HG03460 (cell line): ENCODE measurements around the gene ASCC1.

Source experiments
- ATAC-seq: cut with Tn5 transposase; IDR thresholded peaks from one replicate; pipeline ENCODE4 v1.9.1; 2021; ENCODE audit not compliant: unreplicated experiment

ASCC1 gene

DNA sequence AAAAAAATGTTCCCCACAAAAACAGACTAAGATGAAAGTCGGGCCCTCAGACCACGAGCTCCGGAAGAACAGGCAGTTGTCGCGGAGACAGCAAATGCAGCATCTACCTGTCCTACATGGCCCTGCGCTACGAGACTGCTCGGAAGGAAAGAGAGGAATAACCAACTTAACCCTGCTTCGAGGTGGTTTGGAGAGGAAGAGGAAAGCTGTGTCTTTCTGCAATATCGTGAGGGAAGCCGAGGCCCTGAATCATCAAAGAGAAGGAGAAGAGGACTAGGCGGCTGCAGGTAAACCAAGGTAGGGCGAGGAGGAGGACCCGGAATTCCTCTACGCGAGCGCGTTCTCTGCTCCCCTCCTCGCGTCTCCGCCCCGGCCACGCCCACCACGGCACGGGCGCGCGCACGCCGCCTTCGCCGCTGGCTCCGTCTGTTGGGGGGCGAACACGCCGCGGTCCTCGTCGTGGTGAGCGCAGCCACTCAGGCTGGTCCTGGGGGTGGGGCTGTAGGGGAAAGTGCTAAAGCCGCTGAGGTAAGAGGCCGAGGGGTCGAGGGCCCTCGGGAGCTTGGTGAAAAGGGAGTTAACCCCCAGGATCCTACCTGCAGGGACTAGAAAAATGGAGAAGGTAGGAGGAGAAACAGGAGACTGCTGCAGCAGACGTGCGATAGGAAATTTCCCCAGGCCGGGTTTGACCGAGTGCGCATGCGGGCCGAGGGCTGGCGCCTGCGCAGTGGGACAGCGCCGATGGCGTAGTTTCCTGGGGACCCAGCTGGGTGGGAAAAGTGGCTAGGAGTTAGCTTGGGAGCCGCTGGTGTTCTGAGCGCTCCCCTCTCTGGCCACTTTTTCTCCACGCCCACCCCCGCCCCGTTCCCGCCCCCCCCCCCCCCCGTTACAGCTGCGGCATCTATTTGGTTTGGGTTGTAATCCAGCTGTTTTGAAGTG, at the start of gene ASCC1, which contains the start of gene ANAPC16:
Gene ASCC1, minus strand, starts transcription at position 666 of the 939 bp plus-strand sequence. CDS start 2,978 bp downstream, outside the sequence.
Gene ANAPC16, plus strand, starts transcription at position 402 of the 939 bp plus-strand sequence. CDS start 7,903 bp downstream, outside the sequence.
- peak; percentile 79 for ATAC-seq

DNA sequence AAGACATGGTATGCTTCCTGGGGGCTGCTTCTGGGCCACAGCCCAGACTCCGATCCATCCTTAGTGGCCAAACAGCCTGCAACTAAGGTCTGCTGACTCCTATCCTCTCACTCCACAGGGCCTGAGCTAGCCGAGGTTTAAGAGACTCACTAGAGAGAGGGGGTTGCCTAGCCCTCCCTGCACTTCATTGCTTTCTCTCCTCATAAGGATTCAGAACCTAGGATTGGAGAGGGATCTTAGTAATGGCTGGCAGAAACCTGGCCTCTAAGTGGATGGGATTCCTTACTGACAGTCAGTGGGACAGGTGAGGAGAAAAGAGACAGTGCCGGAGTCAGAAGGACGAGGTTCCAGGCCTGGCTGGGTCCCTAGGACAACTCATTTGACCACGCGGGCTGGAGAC, 49.4 kb upstream of the ASCC1 start:
- ATAC-seq: no peak

DNA sequence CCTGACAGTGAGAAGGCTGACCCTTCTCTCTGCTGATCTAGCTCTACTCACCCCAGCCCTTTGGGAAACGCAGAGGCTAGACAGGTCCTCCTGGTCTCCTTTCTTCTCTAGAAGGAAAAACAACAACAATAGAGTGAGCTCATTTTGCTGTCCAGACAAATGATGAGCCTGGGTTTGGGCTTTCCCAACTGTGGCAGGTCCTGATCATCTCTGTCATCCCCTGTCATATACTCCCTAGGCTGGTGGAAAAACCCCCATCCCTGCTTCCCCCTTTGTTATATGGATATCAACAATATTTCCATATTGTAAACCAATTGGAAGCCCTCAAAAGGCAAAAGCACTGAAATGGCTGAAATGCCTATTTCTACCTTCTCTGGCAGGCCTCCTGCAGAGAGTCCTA, 48.5 kb upstream of the ASCC1 start:
- no peak for ATAC-seq

DNA sequence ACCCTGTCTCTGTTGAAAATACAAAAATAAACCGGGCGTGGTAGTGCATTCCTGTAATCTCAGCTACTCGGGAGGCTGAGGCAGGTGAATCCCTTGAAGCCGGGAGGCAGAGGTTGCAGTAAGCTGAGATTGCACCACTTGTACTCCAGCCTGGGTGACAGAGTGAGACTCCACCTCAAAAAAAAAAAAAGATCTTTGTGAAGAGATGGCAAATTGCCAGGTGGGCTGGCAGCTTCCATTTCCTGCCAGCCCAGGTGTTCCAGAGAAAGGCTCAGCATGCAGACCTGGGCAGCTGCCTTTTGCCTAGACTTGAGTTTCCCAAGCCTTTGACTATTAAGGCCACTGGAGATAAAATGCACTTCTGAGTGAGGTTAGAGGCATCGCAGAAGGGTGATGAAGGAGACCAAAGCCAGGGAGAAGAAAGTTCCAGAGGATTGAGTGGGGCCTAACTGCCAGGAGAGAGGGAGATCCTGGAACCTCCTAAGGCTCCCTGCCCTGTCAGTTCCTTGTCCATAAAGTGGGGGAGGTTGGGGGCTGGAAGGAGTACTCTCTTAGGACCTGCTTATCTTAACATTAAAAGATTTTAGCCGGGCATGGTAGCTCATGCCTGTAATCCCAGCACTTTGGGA, 47.7 kb upstream of the ASCC1 start:
- no peak for ATAC-seq

DNA sequence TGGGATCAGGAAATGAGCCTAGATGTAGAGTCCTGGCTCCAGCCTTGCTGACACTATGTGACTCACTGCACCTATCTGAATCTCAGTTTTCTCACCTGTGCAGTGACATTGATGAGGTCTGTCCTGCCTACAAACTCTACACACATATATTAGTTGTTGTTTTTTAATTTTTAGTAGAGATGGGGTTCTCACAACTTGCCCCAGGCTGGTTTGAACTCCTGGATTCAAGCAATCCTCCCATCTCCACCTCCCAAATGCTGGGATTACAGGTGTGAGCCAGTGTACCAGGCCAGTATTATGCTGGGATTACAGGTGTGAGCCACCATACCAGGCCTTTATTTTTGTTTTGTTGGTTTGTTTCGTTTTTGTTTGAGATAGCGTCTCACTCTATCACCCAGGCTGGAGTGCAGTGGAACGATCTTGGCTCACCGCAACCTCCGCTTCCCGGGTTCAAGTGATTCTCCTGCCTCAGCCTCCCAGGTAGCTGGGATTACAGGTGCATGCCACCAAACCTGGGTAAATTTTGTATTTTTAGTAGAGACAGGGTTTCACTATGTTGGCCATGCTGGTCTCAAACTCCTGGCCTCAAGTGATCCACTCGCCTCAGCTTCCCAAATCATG, 45.8 kb upstream of the ASCC1 start:
- peak; percentile 7 for ATAC-seq

DNA sequence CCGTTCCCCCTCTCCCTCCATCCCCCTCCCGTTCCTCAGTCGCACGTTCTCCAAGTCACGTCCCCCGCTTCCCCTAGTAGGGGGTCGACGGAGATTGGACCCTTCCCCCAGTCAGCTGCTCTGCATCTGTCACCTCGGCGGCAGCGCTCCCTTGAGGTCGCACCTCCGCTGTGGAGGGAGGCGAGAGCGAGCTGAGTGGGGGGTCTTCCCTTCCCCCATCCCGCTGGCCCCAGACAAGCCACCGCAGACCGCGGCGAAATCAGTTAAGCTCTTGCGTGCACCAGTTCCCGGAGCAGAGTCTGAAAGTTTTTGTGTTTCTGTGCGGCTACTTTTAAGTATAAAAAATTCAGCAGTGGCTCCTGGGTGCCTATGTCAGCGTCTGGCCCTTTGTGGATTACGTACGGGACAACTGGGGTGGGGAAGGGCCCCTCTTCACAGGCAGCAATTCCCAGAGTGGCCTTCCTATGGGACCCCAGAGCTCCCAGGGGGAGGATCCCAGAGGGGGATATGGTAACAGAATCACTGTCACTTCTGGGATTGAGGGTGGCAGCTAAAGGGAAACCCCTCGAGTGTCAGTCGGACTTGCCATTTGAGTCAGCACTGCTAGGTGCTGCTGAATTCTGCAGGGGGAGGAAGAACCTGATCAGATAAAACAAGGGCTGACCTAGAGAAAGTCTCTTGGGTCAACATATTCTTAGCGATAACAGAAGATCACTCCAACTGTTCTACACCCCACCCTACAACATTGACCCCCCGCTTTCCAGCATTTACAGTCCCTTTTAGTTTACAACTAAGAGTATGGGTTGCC, 45.1 kb upstream of the ASCC1 start:
- peak; percentile 58 for ATAC-seq

DNA sequence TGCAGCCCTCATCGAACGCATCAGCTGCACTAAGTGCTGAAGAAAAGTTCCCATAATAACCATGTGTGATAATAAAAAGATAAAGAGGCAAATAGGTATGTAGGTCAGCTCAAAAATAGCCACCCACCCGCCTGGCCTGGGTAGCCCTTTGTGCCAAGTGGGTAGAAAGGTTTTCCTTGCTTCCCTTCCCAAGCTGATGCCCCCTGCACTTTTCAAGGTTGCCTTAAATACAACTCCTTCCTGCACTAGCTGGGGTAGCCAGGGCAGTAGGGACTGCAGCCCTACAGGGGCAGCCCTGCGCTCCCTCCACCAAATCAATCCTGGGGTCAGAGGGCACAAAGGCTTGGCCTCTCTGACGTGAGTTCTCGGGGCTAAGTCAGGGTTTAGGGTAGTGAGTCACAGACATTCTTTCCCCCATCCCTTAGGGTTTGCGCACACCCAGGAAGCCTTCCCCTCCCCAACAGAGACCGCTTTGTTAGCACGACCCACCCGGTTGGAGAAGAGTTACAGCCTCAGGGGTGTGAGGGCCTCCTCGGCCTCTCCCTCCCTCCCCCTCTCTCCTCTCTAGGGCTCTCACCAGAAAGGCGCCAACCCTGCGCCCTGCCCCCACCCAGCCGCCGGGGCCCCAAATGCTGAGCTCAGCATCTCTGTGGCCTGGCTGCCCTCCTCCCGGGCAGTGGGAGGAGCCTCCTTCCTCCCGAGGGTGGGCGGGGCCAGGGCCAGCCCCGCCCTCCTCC, 44.3 kb upstream of the ASCC1 start:
- peak; percentile 57 for ATAC-seq

DNA sequence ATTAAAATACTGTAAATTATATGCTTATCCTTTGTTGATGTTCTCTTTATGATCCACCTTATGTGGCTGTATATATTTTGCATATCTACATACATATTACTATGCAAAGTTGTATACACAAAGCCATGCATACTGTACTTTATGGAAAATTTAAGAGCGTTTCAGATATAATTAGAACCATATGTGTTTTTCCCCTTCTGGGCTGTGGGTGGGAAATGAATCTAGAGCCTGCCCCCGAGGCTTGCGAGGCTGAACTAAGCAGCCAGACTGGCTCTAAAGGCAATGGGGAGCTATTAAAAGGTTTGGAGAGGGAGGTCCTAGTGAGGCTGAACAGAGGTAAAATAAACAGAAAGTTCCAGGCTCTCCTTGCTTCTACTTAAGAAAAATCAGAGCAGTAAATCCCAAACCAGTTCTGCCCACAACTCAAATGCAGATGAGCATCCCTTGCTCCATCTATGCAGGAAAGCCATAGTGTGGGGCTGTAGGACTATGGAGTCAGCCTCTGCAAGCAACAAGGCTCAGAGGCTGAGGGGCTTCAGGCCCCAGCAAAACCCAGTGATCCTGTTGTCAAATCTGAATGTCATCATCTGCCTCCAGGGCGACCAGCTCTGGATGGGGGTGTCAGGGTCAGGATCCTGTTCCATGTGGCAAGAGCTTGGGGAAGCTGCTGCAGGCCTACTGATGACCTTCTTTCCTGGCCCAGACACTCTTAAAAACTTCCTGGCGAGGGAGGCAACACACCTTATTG, 43.6 kb upstream of the ASCC1 start:
- no peak for ATAC-seq

GRCh38 chr10:72258617-72259016, 42.5 kb upstream of the ASCC1 start:
- no peak for ATAC-seq

DNA sequence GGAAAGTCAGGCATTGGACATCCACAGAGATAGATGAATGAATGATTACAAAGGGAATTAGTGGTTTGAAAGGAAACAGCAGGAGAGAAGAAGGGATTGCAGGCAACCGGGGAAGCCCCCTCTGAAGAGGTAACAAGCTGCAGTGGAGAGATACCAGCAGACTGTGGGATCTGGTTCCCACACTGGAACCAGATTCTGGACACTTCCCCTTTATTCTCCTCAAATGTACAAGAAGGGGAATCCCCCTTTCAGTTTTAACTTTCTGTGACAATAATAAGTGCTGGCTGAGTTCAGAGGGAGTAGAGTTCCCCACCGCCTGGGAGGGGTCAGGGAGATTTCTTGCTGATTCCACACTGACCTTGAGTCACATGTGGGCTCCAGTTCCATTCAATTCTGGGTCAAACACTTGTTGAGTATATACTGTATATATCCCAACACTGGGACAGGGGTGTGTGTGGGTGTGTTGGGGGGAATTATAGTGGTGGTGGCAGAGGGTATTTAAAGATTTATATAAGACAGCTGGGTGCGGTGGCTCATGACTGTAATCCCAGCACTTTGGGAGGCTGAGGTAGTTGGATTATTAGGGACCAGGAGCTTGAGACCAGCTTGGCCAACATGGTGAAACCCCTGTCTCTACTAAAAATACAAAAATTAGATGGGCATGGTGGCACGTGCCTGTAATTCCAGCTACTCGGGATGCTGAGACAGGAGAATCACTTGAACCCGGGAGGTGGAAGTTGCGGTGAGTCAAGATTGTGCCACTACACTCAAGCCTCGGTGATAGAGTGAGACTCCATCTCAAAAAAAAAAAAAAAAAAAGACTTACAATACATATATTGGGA, 41.2 kb upstream of the ASCC1 start:
- ATAC-seq: no peak

GRCh38 chr10:72255977-72256729, 40.1 kb upstream of the ASCC1 start:
- no peak for ATAC-seq

DNA sequence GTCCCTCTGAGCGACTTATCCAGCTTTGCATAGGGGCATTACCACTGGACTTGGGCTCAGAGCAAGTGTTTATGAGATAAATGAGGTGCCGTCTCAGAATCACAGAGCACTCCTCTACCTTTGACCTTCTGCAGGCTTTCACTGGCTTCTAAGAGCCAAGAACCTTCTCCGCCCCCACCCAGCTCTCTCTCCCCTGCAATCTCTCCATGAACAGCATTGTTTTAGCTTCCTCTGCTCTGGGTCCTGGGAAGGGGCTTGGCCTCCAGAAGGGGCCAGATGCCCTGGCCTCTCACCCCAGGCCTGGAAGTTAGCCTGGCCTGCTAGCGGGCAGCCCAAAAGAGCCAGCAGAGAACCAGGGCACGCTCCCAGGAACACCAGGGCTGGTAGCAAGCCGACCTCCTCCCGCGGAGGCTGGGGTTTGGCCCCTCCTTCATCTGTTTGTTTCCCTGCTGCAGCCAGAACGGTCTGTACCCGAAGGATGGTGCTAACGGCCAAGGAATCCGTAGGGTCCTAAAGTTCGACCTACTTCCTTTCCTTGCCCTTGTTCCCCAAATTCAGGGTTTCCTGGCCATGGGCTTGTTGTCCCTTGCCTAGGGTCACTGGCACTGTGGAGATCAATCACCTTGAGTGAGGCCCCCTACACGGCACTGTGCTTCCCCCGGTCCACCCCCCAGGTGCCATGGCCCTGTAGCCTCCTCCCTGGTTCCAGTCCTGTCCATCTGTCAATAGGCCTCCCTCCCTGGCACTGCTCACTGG, 38.9 kb upstream of the ASCC1 start:
- no peak for ATAC-seq

GRCh38 chr10:72253578-72253977, 37.5 kb upstream of the ASCC1 start:
- ATAC-seq: no peak

- ATAC-seq: no peak
These were observed 36.9 kb upstream of the ASCC1 start for GRCh38 chr10:72252972-72253371.

DNA sequence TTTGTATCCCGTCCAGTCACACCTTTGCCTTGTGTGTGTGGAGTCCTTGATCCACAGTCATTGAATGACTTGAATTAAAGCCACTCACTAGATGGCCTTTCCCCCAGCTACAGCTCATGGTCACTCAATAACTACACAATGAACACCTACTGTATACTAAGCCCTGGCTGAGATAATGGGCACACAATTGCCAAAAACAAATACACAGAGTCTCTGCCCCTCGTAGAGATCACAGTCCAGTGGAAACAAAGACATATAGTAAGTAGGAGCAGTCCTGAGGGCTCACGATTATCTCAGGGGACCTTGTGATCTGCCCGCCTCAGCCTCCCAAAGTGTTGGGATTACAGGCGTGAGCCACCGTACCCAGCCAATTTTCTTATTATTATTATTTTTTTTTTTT, 35.6 kb upstream of the ASCC1 start:
- no peak for ATAC-seq

- no peak for ATAC-seq
These were observed 34.6 kb upstream of the ASCC1 start for GRCh38 chr10:72250666-72251065.
